ENCODE data around the gene VWA5A. TPM values are rescaled to one million over a fixed set of nuclear protein-coding genes. Genes with fewer than 3 reads are reported as not detected.

VWA5A gene
- total and polyA plus RNA-seq, 9 of the 15 experiments (the other 6 are each of a cell fraction or from before 2014, with no cell fraction given) = 4.6 to 19.7 (median 6.9) TPM

DNA sequence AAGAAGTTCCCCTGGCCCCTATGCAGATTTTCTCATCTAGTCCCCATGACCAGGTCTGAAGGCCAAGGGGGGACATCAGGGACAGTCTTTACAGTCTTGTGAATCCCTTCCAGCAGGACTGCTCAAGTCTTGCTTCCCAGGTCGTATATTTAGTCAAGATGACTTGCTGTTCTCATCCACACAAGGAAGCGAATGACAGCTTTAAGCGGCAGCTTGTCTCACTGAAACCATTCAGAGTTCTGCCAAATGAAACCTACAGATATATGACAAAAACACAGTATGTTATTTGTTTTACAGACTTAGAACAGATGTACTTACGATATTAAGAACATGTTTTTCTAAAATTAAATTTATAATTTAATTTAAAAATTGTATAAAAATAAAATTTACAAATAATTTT, 5.6 kb downstream of the VWA5A start (continued):
- TF ChIP-seq ZNF253 (CRISPR knock-in tag; conservative IDR thresholded peaks at IDR 0.05) = no peak
- no peak for TF ChIP-seq ZNF76 (CRISPR knock-in tag; IDR thresholded peaks at IDR 0.05; ENCODE audit: borderline replicate concordance)
- TF ChIP-seq, protein P1, sequence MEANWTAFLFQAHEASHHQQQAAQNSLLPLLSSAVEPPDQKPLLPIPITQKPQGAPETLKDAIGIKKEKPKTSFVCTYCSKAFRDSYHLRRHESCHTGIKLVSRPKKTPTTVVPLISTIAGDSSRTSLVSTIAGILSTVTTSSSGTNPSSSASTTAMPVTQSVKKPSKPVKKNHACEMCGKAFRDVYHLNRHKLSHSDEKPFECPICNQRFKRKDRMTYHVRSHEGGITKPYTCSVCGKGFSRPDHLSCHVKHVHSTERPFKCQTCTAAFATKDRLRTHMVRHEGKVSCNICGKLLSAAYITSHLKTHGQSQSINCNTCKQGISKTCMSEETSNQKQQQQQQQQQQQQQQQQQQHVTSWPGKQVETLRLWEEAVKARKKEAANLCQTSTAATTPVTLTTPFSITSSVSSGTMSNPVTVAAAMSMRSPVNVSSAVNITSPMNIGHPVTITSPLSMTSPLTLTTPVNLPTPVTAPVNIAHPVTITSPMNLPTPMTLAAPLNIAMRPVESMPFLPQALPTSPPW (CRISPR knock-in tag; IDR thresholded peaks at IDR 0.05) = no peak
- TF ChIP-seq, protein P2, sequence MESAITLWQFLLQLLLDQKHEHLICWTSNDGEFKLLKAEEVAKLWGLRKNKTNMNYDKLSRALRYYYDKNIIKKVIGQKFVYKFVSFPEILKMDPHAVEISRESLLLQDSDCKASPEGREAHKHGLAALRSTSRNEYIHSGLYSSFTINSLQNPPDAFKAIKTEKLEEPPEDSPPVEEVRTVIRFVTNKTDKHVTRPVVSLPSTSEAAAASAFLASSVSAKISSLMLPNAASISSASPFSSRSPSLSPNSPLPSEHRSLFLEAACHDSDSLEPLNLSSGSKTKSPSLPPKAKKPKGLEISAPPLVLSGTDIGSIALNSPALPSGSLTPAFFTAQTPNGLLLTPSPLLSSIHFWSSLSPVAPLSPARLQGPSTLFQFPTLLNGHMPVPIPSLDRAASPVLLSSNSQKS (CRISPR knock-in tag; IDR thresholded peaks at IDR 0.05) = no peak
- TF ChIP-seq XRCC4 (IDR thresholded peaks at IDR 0.05; ENCODE audit: extremely low read depth, insufficient read depth, insufficient read length) = no peak
- TF ChIP-seq, protein P3, sequence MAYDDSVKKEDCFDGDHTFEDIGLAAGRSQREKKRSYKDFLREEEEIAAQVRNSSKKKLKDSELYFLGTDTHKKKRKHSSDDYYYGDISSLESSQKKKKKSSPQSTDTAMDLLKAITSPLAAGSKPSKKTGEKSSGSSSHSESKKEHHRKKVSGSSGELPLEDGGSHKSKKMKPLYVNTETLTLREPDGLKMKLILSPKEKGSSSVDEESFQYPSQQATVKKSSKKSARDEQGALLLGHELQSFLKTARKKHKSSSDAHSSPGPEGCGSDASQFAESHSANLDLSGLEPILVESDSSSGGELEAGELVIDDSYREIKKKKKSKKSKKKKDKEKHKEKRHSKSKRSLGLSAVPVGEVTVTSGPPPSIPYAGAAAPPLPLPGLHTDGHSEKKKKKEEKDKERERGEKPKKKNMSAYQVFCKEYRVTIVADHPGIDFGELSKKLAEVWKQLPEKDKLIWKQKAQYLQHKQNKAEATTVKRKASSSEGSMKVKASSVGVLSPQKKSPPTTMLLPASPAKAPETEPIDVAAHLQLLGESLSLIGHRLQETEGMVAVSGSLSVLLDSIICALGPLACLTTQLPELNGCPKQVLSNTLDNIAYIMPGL (CRISPR knock-in tag; IDR thresholded peaks at IDR 0.05) = no peak
- no peak for TF ChIP-seq MEIS2 (IDR thresholded peaks at IDR 0.05; ENCODE audit: partially characterized antibody)
- TF ChIP-seq YY1 (IDR thresholded peaks at IDR 0.05; ENCODE audit: borderline replicate concordance in 1 of 3, control insufficient read depth in 1 of 3, extremely low read depth in 1 of 3, insufficient read depth in 3 of 3, insufficient read length in 1 of 3, insufficient replicate concordance in 2 of 3, low read depth in 1 of 3, low read length in 2 of 3) = no peak
- no peak for TF ChIP-seq SP2 (IDR thresholded peaks at IDR 0.05; ENCODE audit: extremely low read depth, low read depth, low read length, poor library complexity, severe bottlenecking)

All from K562 (cell line).